CD14-positive monocyte (primary cell): ENCODE data around the gene CCNL1. TPM values are rescaled to one million over a fixed set of nuclear protein-coding genes. Genes with fewer than 3 reads are reported as not detected.

Source experiments
- DNase-seq, 3 donors: peaks; one replicate each; pipeline ENCODE4 v3.0.0-alpha.2; 2011 to 2022
- H2AFZ ChIP-seq: 2 replicates; pipeline ENCODE4 v1.6.0; 2012; ENCODE audit warnings: mild to moderate bottlenecking, low read depth, low read length, inconsistent platforms; ENCODE audit not compliant: insufficient read depth, poor library complexity, severe bottlenecking
- H3K27ac ChIP-seq, 2 donors: 1 replicate in 1 of 2; 2 replicates in 1 of 2; pipeline ENCODE4 v1.5.1; 2012 to 2013; ENCODE audit warnings: low read length in 2 of 2, control low read depth in 1 of 2, inconsistent platforms in 1 of 2, low read depth in 1 of 2, mild to moderate bottlenecking in 1 of 2
- H3K27me3 ChIP-seq, 2 donors: one replicate each; pipeline versions ENCODE4 v1.6.0 to v1.6.1; 2011 to 2013; ENCODE audit warnings: low read length in 2 of 2; ENCODE audit not compliant: control insufficient read depth in 2 of 2, insufficient read depth in 2 of 2
- H3K36me3 ChIP-seq, 2 donors: replicated peaks in 1 of 2; 1 replicate in 1 of 2; 2 replicates in 1 of 2; pipeline versions ENCODE4 v1.5.1 to v1.6.1; 2012 to 2013; ENCODE audit warnings: low read length in 2 of 2, control low read depth in 1 of 2, inconsistent platforms in 1 of 2, mild to moderate bottlenecking in 1 of 2; ENCODE audit not compliant: insufficient read depth in 2 of 2, control insufficient read depth in 1 of 2
- H3K4me1 ChIP-seq, 2 donors: 1 replicate in 1 of 2; 2 replicates in 1 of 2; pipeline versions ENCODE4 v1.5.1 to v1.6.1; 2012 to 2013; ENCODE audit warnings: low read length in 2 of 2, control low read depth in 1 of 2, inconsistent platforms in 1 of 2, mild to moderate bottlenecking in 1 of 2, moderate library complexity in 1 of 2; ENCODE audit not compliant: insufficient read depth in 2 of 2, control insufficient read depth in 1 of 2
- H3K4me2 ChIP-seq: replicated peaks from 2 replicates; pipeline ENCODE3; 2012; ENCODE audit warnings: low read length, moderate library complexity, mild to moderate bottlenecking; ENCODE audit not compliant: poor library complexity, severe bottlenecking; ENCODE audit errors: extremely low read depth
- H3K4me3 ChIP-seq, 3 experiments: fragments of 200-600 bp in 1 of 3; sonication (generic) in 1 of 3; replicated peaks in 1 of 3; 1 replicate in 2 of 3; 2 replicates in 1 of 3; pipeline ENCODE4 v1.5.1; 2011 to 2013; ENCODE audit warnings: low read length in 3 of 3, mild to moderate bottlenecking in 3 of 3, control low read depth in 2 of 3, low read depth in 2 of 3, inconsistent platforms in 1 of 3, moderate library complexity in 1 of 3
- H3K79me2 ChIP-seq: 2 replicates; pipeline ENCODE4 v1.6.0; 2012; ENCODE audit warnings: mild to moderate bottlenecking, control low read depth, inconsistent platforms, low read length, moderate library complexity; ENCODE audit not compliant: insufficient read depth
- H3K9ac ChIP-seq: 2 replicates; pipeline ENCODE4 v1.6.0; 2017; ENCODE audit warnings: low read length, mild to moderate bottlenecking; ENCODE audit not compliant: insufficient read depth, poor library complexity, severe bottlenecking
- H3K9me3 ChIP-seq, 2 donors: replicated peaks in 1 of 2; 1 replicate in 1 of 2; 2 replicates in 1 of 2; pipeline versions ENCODE4 v1.5.1 to v1.6.1; 2012 to 2013; ENCODE audit warnings: low read length in 2 of 2, control low read depth in 1 of 2; ENCODE audit not compliant: control insufficient read depth in 1 of 2, insufficient read depth in 1 of 2
- H4K20me1 ChIP-seq: 2 replicates; pipeline ENCODE4 v1.6.0; 2012; ENCODE audit warnings: mild to moderate bottlenecking, low read length, control low read depth, moderate library complexity; ENCODE audit not compliant: insufficient read depth
- H3K27ac Mint-ChIP-seq, 7 donors: one replicate each; pipeline ENCODE4 v1.8.0; 2020; ENCODE audit warnings: mild to moderate bottlenecking in 7 of 7, mixed read lengths in 7 of 7, moderate library complexity in 6 of 7, inconsistent platforms in 2 of 7
- H3K27me3 Mint-ChIP-seq, 3 donors: one replicate each; pipeline ENCODE4 v1.8.0; 2021 to 2022; ENCODE audit warnings: low read depth in 3 of 3, mild to moderate bottlenecking in 3 of 3, mixed read lengths in 3 of 3, moderate library complexity in 3 of 3, inconsistent platforms in 1 of 3
- H3K36me3 Mint-ChIP-seq, 2 donors: one replicate each; pipeline ENCODE4 v1.8.0; 2020; ENCODE audit warnings: mixed read lengths in 2 of 2, inconsistent platforms in 1 of 2, mild to moderate bottlenecking in 1 of 2
- H3K4me1 Mint-ChIP-seq: one replicate; pipeline ENCODE4 v1.8.0; 2020; ENCODE audit warnings: mild to moderate bottlenecking, mixed read lengths
- H3K4me3 Mint-ChIP-seq, 2 donors: one replicate each; pipeline ENCODE4 v1.8.0; 2020; ENCODE audit warnings: mild to moderate bottlenecking in 2 of 2, mixed read lengths in 2 of 2, moderate library complexity in 1 of 2
- H3K9me3 Mint-ChIP-seq, 7 donors: one replicate each; pipeline ENCODE4 v1.8.0; 2020 to 2022; ENCODE audit warnings: mixed read lengths in 7 of 7, mild to moderate bottlenecking in 6 of 7, moderate library complexity in 6 of 7, inconsistent platforms in 2 of 7
- CTCF ChIP-seq: fragments of 200-600 bp; IDR thresholded peaks from one replicate; pipeline ENCODE4 v1.8.0; 2022; ENCODE audit warnings: antibody characterized with exemption, mild to moderate bottlenecking
- WGBS: methylation state at CpG from one replicate; pipeline ENCODE4 v1.1.5; 2013; ENCODE audit warnings: missing lambda C conversion rate; ENCODE audit not compliant: insufficient coverage; 5-methylcytosine and 5-hydroxymethylcytosine counted together
- intact Hi-C, 2 donors: fragments of 100-400 bp; cut with micrococcal nuclease; formaldehyde crosslinking; loops; one replicate each; pipeline versions ENCODE4 v1.15.0 to v1.15.1; 2023
- polyA plus RNA-seq, 3 donors: library from polyadenylated mRNA; depleted of rRNA in 1 of 3; unstranded in 2 of 3; stranded (reverse) in 1 of 3; fragments of 300-500 nt in 2 of 3; fragments of >200 nt in 1 of 3; fragmentation: Illumina TruSeq in 2 of 3; gene quantifications; 1 replicate in 2 of 3; 2 replicates in 1 of 3; pipeline ENCODE4 v1.2.3, GENCODE V29; 2012 to 2021

CCNL1 gene
- polyA plus RNA-seq, 3 donors = 32.0 to 751 (median 42.3) TPM

- Histone ChIP-seq H3K36me3 (peaks cover 0 to 5% of the 10 kb centered on the region in 2 donors), H4K20me1 (no peaks in the 10 kb centered on the region), H3K9me3 (no peaks in the 10 kb centered on the region), H3K4me1 (peaks cover 7 to 10% of the 10 kb centered on the region in 2 donors), H3K4me3 (no peak overlapping the region), H2AFZ (no peak overlapping the region), H3K27ac (no peak overlapping the region), H3K9ac (no peak overlapping the region), H3K27me3 (no peaks in the 10 kb centered on the region), H3K4me2 (no peak overlapping the region), H3K79me2 (no peaks in the 10 kb centered on the region)
- no peak for TF ChIP-seq CTCF
- Mint-ChIP-seq H3K9me3 (no peaks in the 10 kb centered on the region), H3K27me3 (peaks cover 0 to 3% (median 1%) of the 10 kb centered on the region in 3 donors), H3K4me3 (no peak overlapping the region), H3K4me1 (peaks cover 30% of the 10 kb centered on the region), H3K27ac (peak overlapping the region in 6 of 7 donors; percentile 13 to 74 (median 54)), H3K36me3 (peaks cover 0 to 5% of the 10 kb centered on the region in 2 donors)
- intact Hi-C loops = loop anchor here (5.0 to 10.0 kb wide), 4 partner anchors 43 to 978 kb away; partner anchors contain the start of gene TIPARP (in 1 of the 2)
- 71% methylated on average over 12 of the region's 20 CpGs for WGBS
- no peak for DNase-seq
Observed at GRCh38 chr3:157129803-157130466, 30.0 kb downstream of the CCNL1 start.

- intact Hi-C loops = loop anchor here in 1 of 2 donors (5.0 kb wide), 1 partner anchor 42 kb away; no protein-coding TSS in a partner anchor
- H3K4me1 Mint-ChIP-seq = peaks cover 30% of the 10 kb centered on the region
- H3K4me3 ChIP-seq = no peak overlapping the region
Observed at GRCh38 chr3:157128771-157129681, 30.9 kb downstream of the CCNL1 start.

More at GRCh38 chr3:157128771-157129681, 30.9 kb downstream of the CCNL1 start:
- no peak for TF ChIP-seq CTCF
- peak in 2 of 3 donors; percentile 28 to 63 for DNase-seq
- peaks cover 0 to 4% (median 1%) of the 10 kb centered on the region in 3 donors for H3K27me3 Mint-ChIP-seq
- Histone ChIP-seq H3K4me2 (no peak overlapping the region), H3K27ac (no peak overlapping the region), H4K20me1 (no peaks in the 10 kb centered on the region), H3K9me3 (no peaks in the 10 kb centered on the region), H3K36me3 (no peaks in the 10 kb centered on the region), H3K9ac (no peak overlapping the region), H3K79me2 (no peaks in the 10 kb centered on the region), H2AFZ (peak overlapping the region; percentile 25), H3K27me3 (no peaks in the 10 kb centered on the region), H3K4me1 (peaks cover 7 to 10% of the 10 kb centered on the region in 2 donors)
- no peaks in the 10 kb centered on the region for H3K36me3 Mint-ChIP-seq
- peak overlapping the region in 4 of 7 donors; percentile 18 to 81 (median 70) for H3K27ac Mint-ChIP-seq
- no peak overlapping the region for H3K4me3 Mint-ChIP-seq
- H3K9me3 Mint-ChIP-seq = no peaks in the 10 kb centered on the region
- WGBS = 73% methylated on average over 7 of the region's 14 CpGs
